PC-9 (cell line): ENCODE results near the gene COQ8A.

Experiments used
- EZH2 ChIP-seq: fragments of 200-600 bp; sonication (generic); IDR thresholded peaks from 2 replicates; pipeline ENCODE4 v1.8.0; 2017; ENCODE audit warnings: antibody characterized with exemption, low read depth
- TF ChIP-seq, protein P1 (sequence below): fragments of 200-600 bp; sonication (generic); conservative IDR thresholded peaks from 2 replicates; pipeline ENCODE4 v1.6.1; 2017; ENCODE audit warnings: mixed run types, antibody characterized with exemption, mild to moderate bottlenecking, moderate library complexity

DNA sequence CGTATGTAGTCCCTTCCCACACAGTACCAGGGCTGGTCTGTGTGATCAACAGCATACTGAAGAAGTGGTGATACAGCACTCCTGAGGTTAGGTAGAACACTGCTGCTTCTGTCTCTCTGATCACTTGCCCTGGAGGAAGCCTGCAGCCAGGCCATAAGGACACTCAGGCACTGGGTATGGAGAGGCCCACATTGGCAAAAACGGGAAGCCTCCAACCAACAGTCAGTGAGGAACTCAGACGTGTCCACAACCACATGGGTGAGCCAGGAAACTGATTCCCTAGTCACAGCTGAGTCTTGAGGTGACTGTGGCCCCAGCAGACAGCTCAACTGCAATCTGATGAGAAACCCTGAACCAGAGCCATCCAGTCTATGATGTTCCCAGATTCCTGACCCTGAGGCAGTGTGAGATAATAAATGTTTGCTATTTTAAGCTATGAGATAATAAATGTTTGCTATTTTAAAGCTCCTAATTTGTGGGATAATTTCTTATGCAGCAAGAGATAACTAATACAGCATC is 62.5 kb downstream of the COQ8A start:
- TF ChIP-seq, protein P1, sequence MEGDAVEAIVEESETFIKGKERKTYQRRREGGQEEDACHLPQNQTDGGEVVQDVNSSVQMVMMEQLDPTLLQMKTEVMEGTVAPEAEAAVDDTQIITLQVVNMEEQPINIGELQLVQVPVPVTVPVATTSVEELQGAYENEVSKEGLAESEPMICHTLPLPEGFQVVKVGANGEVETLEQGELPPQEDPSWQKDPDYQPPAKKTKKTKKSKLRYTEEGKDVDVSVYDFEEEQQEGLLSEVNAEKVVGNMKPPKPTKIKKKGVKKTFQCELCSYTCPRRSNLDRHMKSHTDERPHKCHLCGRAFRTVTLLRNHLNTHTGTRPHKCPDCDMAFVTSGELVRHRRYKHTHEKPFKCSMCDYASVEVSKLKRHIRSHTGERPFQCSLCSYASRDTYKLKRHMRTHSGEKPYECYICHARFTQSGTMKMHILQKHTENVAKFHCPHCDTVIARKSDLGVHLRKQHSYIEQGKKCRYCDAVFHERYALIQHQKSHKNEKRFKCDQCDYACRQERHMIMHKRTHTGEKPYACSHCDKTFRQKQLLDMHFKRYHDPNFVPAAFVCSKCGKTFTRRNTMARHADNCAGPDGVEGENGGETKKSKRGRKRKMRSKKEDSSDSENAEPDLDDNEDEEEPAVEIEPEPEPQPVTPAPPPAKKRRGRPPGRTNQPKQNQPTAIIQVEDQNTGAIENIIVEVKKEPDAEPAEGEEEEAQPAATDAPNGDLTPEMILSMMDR = no peak
- no peak for TF ChIP-seq EZH2
